Pancreas (tissue), 10 donors: ENCODE results near the gene TMOD1. TPM values are rescaled to one million over a fixed set of nuclear protein-coding genes. Genes with fewer than 3 reads are reported as not detected.
"Not testable (repeated sequence)": the region's sequence is repeated elsewhere in the genome, so short reads cannot be mapped to it uniquely, and the experiment has no call there.

ENCODE experiments used
- ATAC-seq, 4 donors: fragments of 200-7000 bp; cut with Tn5 transposase; one replicate each; pipeline versions ENCODE4 v1.8.0 to v1.9.1; 2020; ENCODE audit warnings: mild to moderate bottlenecking in 4 of 4, moderate library complexity in 4 of 4
- DNase-seq, 6 donors: peaks; one replicate each; pipeline ENCODE4 v3.0.0-alpha.2; 2020
- FAIRE-seq: peaks from 2 replicates; lab custom pipeline; 2012; peaks lifted over from hg19 to GRCh38; lab: Jason Lieb, UNC
- H3K27ac ChIP-seq, 4 donors: fragments of 200-600 bp; sonication (generic); 1 replicate in 3 of 4; 2 replicates in 1 of 4; pipeline versions ENCODE4 v1.5.0 to v1.8.0; 2020
- H3K27me3 ChIP-seq, 4 donors: fragments of 200-600 bp; one replicate each; pipeline ENCODE4 v1.8.0; 2021
- H3K36me3 ChIP-seq, 3 donors: fragments of 200-600 bp; sonication (generic) in 1 of 3; one replicate each; pipeline versions ENCODE4 v1.5.0 to v1.8.0; 2020 to 2021
- H3K4me1 ChIP-seq, 3 donors: fragments of 200-600 bp; one replicate each; pipeline ENCODE4 v1.8.0; 2021
- H3K4me3 ChIP-seq, 4 donors: fragments of 200-600 bp; sonication (generic) in 2 of 4; one replicate each; pipeline versions ENCODE4 v1.5.0 to v1.8.0; 2020 to 2021
- H3K9me3 ChIP-seq, 4 donors: fragments of 200-600 bp; one replicate each; pipeline ENCODE4 v1.8.0; 2021
- WGBS, 2 donors: extraction: QIAGEN DNeasy Blood & Tissue Kit; methylation state at CpG; one replicate each; pipeline ENCODE4 v1.1.7; 2013; 5-methylcytosine and 5-hydroxymethylcytosine counted together
- intact Hi-C, 3 donors: fragments of 100-400 bp; cut with DNase I; formaldehyde crosslinking; loops; one replicate each; pipeline versions ENCODE4 v1.11.1 to v1.14.2; 2022
- polyA plus RNA-seq, 2 donors: library from polyadenylated mRNA; stranded (reverse); fragments of 200-250 nt; gene quantifications; one replicate each; pipeline ENCODE4 v1.2.3, GENCODE V29; 2013
- total RNA-seq, 6 donors: library from RNA; stranded (reverse); fragmentation: NEBNext Ultra II Directional in 4 of 6; extraction: Animal tissue kit (Norgen Biotek cat#: 25700) in 4 of 6; gene quantifications; one replicate each; pipeline versions ENCODE4 v1.2.1 to v1.2.4, GENCODE V29; 2021 to 2023
- TF ChIP-seq, protein P1 (sequence below), 4 donors: fragments of 200-600 bp; sonication (generic) in 3 of 4; IDR thresholded peaks; one replicate each; pipeline versions ENCODE4 v1.5.0 to v1.8.0; 2021; ENCODE audit warnings: antibody characterized with exemption in 4 of 4
- donor health status: healthy with polysubstance abuse.
- donor health status: DM: no; HTN: no; CAD: no; lungs with moderate emphysema.
- donor health status: DM: no; HTN: no; CAD: no.
- donor health status: control.
- donor health status: control.
- donor health status: Bipolar disorder and iron deficiency.
- donor health status: DM: yes; HTN: yes; CAD: no.
- donor health status: DM: no; HTN: no; CAD: no.
- donor health status: DM: no; HTN: no; CAD: no.
- donor health status: DM: yes; HTN: yes; CAD: no.

TMOD1 gene
- total and polyA plus RNA-seq, 8 donors: 8.4 to 28.7 (median 12.3) TPM

- 92 to 100% methylated on average over 1 of the region's 1 CpG for WGBS, 2 donors
- intact Hi-C loops: no loop called here
- no peaks in the 10 kb centered on the region for H3K9me3 ChIP-seq
- no peak for FAIRE-seq
- DNase-seq: peak in 1 of 6 donors; percentile 11
- no peak overlapping the region for H3K27ac ChIP-seq
- no peaks in the 10 kb centered on the region for H3K4me1 ChIP-seq
- H3K27me3 ChIP-seq: no peaks in the 10 kb centered on the region
- H3K4me3 ChIP-seq: no peak overlapping the region
- ATAC-seq: no peak
- no peaks in the 10 kb centered on the region for H3K36me3 ChIP-seq
- TF ChIP-seq, protein P1, sequence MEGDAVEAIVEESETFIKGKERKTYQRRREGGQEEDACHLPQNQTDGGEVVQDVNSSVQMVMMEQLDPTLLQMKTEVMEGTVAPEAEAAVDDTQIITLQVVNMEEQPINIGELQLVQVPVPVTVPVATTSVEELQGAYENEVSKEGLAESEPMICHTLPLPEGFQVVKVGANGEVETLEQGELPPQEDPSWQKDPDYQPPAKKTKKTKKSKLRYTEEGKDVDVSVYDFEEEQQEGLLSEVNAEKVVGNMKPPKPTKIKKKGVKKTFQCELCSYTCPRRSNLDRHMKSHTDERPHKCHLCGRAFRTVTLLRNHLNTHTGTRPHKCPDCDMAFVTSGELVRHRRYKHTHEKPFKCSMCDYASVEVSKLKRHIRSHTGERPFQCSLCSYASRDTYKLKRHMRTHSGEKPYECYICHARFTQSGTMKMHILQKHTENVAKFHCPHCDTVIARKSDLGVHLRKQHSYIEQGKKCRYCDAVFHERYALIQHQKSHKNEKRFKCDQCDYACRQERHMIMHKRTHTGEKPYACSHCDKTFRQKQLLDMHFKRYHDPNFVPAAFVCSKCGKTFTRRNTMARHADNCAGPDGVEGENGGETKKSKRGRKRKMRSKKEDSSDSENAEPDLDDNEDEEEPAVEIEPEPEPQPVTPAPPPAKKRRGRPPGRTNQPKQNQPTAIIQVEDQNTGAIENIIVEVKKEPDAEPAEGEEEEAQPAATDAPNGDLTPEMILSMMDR (IDR thresholded peaks at IDR 0.05): no peak
These were observed 70.2 kb downstream of the TMOD1 start for GRCh38 chr9:97571664-97572063.

- TF ChIP-seq, protein P1 (IDR thresholded peaks at IDR 0.05): no peak
- Histone ChIP-seq H3K27me3 (no peaks in the 10 kb centered on the region), H3K4me3 (no peak overlapping the region), H3K27ac (no peak overlapping the region), H3K4me1 (no peaks in the 10 kb centered on the region), H3K36me3 (no peaks in the 10 kb centered on the region), H3K9me3 (no peaks in the 10 kb centered on the region)
- 88 to 96% methylated on average over 9 of the region's 9 CpGs for WGBS, 2 donors
- intact Hi-C loops: no loop called here
- DNase-seq (peak in 2 of 6 donors; percentile 4 to 52), FAIRE-seq (no peak), ATAC-seq (no peak)
These were observed 70.9 kb downstream of the TMOD1 start for GRCh38 chr9:97572196-97572891.

DNA sequence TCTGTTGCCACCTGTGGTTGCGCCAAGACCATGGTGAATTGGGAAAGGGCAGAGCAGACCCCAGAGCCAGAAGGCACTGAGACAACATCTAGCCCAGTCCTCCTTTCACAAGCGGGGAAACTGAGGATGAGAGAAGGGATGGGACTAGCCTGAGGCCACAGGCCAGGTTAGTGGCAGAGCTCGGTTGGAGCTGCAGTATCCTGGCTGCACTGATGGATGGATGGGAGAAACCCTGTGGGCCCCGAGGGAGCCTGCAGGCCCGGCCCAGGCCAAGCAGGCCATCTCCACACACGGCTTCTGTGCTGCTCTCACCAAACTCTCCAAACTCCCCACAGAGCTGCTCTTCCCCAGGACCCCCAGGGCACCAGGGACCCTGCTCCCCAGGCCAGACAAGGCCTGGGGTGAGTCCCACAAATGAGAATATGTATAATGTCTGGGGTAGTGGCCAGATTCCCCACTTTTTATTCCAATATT, 71.5 kb downstream of the TMOD1 start:
- FAIRE-seq (no peak), ATAC-seq (no peak), DNase-seq (peak in 1 of 6 donors; percentile 2)
- TF ChIP-seq, protein P1 (IDR thresholded peaks at IDR 0.05): no peak
- no peak overlapping the region for H3K4me3 ChIP-seq
- intact Hi-C loops: no loop called here
- H3K27me3 ChIP-seq: no peaks in the 10 kb centered on the region
- no peaks in the 10 kb centered on the region for H3K9me3 ChIP-seq
- H3K36me3 ChIP-seq: no peaks in the 10 kb centered on the region
- no peak overlapping the region for H3K27ac ChIP-seq
- no peaks in the 10 kb centered on the region for H3K4me1 ChIP-seq
- 93 to 95% methylated on average over 6 of the region's 6 CpGs for WGBS, 2 donors

- Histone ChIP-seq H3K27me3 (no peaks in the 10 kb centered on the region), H3K4me1 (no peaks in the 10 kb centered on the region), H3K9me3 (no peaks in the 10 kb centered on the region), H3K27ac (no peak overlapping the region), H3K36me3 (no peaks in the 10 kb centered on the region), H3K4me3 (no peak overlapping the region)
- intact Hi-C loops: no loop called here
- ATAC-seq (no peak), DNase-seq (peak in 1 of 6 donors; percentile 2), FAIRE-seq (no peak)
- TF ChIP-seq, protein P1 (IDR thresholded peaks at IDR 0.05): no peak
- WGBS, 2 donors: 93 to 94% methylated on average over 5 of the region's 5 CpGs
These were observed 72.1 kb downstream of the TMOD1 start for GRCh38 chr9:97573482-97574073.

DNA sequence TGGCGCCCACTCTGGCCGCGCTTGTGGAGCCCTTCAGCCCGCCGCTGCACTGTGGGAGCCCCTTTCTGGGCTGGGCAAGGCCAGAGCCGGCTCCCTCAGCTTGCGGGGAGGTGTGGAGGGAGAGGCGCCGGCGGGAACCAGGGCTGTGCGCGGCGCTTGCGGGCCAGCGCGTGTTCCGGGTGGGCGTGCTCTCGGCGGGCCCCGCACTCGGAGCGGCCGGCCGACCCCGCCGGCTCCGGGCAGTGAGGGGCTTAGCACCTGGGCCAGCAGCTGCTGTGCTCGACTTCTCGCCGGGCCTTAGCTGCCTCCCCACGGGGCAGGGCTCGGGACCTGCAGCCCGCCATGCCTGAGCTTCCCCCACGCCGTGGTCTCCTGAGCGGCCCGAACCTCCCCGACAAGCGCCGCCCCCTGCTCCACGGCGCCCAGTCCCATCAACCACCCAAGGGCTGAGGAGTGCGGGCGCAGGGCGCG, 72.7 kb downstream of the TMOD1 start:
- not testable (repeated sequence) for ATAC-seq
- DNase-seq: peak in 1 of 6 donors; percentile 6
- 95% methylated on average over 41 to 47 of the region's 47 CpGs for WGBS, 2 donors

GRCh38 chr9:97574921-97575672, 73.6 kb downstream of the TMOD1 start:
- FAIRE-seq, H3K4me3 ChIP-seq, ATAC-seq, intact Hi-C loops, H3K9me3 ChIP-seq, H3K36me3 ChIP-seq, H3K27me3 ChIP-seq, H3K27ac ChIP-seq, H3K4me1 ChIP-seq: not testable (repeated sequence)
- peak in 1 of 6 donors; percentile 2 for DNase-seq
- whole genome bisulfite sequencing, 2 donors: 90% methylated on average over 21 of the region's 21 CpGs

More for the DNA sequence above, 72.7 kb downstream of the TMOD1 start:
- FAIRE-seq, intact Hi-C loops, H3K4me1 ChIP-seq, H3K36me3 ChIP-seq, H3K9me3 ChIP-seq, H3K27ac ChIP-seq, H3K27me3 ChIP-seq, H3K4me3 ChIP-seq: not testable (repeated sequence)
